SU-DHL-6 (cell line): ENCODE measurements around the gene FAM181B.

Experiments
- EZH2phosphoT487 ChIP-seq: fragments of 200-600 bp; sonication (generic), shearing (Covaris generic); conservative IDR thresholded peaks from 2 replicates; pipeline ENCODE4 v1.6.1; 2018; ENCODE audit warnings: mild to moderate bottlenecking, antibody characterized with exemption, low read length, moderate library complexity, mixed read lengths
- TF ChIP-seq, protein P1 (sequence below): fragments of 200-600 bp; sonication (generic); IDR thresholded peaks from one replicate; pipeline ENCODE4 v1.5.1; 2017; ENCODE audit warnings: antibody characterized with exemption, mild to moderate bottlenecking, low read length, moderate library complexity; ENCODE audit not compliant: insufficient read depth, poor library complexity, severe bottlenecking

DNA sequence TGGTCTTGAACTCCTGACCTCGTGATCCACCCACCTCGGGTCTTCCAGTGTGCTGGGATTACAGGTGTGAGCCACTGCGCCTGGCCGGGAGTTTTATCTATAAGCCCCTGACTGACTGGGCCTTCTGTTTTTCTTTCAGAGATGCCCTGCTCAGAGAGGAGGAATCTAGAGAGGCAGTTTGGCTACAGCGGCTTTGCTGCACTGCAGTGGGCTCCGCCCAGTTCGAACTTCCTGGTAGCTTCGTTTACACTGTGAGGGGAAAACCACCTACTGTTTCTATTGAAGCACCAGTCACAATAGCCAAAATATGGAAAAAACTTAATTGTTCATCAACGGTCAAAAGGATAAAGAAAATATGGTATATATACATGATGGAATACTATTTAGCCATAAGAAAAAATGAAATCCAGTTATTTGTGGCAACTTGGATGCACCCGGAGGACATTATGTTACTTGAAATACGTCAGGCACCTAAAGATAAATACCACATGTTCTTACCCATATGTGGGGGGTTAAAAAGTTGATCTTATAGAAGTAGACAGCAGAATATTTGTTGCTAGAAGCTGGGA lies 31.9 kb upstream of the FAM181B start:
- TF ChIP-seq, protein P1, sequence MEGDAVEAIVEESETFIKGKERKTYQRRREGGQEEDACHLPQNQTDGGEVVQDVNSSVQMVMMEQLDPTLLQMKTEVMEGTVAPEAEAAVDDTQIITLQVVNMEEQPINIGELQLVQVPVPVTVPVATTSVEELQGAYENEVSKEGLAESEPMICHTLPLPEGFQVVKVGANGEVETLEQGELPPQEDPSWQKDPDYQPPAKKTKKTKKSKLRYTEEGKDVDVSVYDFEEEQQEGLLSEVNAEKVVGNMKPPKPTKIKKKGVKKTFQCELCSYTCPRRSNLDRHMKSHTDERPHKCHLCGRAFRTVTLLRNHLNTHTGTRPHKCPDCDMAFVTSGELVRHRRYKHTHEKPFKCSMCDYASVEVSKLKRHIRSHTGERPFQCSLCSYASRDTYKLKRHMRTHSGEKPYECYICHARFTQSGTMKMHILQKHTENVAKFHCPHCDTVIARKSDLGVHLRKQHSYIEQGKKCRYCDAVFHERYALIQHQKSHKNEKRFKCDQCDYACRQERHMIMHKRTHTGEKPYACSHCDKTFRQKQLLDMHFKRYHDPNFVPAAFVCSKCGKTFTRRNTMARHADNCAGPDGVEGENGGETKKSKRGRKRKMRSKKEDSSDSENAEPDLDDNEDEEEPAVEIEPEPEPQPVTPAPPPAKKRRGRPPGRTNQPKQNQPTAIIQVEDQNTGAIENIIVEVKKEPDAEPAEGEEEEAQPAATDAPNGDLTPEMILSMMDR = no peak
- TF ChIP-seq EZH2phosphoT487 = no peak
